Caki2 (cell line): ENCODE measurements around the gene KLLN. TPM values are rescaled to one million over a fixed set of nuclear protein-coding genes. Genes with fewer than 3 reads are reported as not detected.

Experiments
- DNase-seq: peaks from one replicate; pipeline ENCODE4 v3.0.0-alpha.2; 2015; ENCODE audit warnings: low read depth
- in situ Hi-C: cut with HindIII; loops from 2 replicates; pipeline ENCODE4 v1.10.0; 2016; ENCODE audit warnings: low sequenced_read_pairs, low pct_unique_long_range_greater_than_20kb, mixed read lengths
- total RNA-seq: library from RNA; depleted of rRNA; stranded (reverse); fragments of >200 nt; shearing (Covaris generic); gene quantifications from 2 replicates; pipeline ENCODE4 v1.2.3, GENCODE V29; 2014; ENCODE audit warnings: low replicate concordance; rRNA removed

Gene KLLN
- total RNA-seq, 1 experiment from 2014 or later: 0.54 TPM

GRCh38 chr10:87818505-87819288 lies 44.6 kb downstream of the KLLN start:
- in situ Hi-C loops: loop anchor here (10.0 kb wide), 1 partner anchor 84 kb away; no protein-coding TSS in a partner anchor
- peak; percentile 43 for DNase-seq

DNA sequence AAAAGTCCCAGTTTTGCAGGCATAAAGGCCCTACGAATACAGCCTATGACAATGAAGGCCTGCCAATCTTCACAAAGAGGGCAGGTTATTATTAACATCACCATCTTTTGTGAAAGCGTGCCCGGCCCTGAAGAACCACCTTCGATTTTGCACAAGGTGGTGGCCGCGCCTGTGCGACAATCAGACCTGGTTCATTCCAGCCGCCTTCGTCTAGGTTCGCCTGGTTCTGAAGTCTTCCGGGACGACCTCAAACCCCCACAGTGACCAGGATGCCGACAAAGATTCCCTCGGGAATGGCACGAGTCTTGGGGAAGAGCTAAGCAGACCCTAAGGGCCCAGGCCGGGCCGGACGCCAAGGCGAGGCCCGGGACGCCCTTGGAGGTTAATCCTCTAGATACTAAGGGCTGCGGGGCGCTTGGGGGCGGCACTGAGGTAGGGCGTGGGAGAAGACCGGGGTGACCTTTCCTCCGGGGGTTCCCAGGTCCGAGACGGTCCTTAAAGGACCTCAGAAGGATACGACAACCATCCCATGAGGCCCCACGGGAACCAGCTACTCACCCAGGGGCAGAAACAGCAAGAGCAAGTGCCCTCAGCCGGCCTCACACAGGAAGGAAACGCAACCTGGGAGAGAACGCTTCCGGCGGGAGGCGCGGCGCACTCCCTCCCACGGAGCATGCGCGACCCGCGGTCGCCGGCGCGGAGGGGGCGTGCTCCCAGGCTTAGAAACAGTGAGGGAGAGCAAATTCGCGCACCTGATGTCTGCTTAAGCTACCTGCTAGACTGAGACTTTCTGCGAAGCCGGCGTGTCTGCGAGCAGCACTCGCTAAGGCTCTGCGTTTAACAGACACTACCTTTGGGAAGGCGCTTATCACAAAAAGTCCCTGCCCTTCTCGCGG lies 45.5 kb downstream of the KLLN start, which contains the start of gene ATAD1:
Gene ATAD1, minus strand, starts transcription at position 618 of the 896 bp plus-strand sequence. CDS start 3,627 bp downstream, outside the sequence.
- DNase-seq: peak; percentile 92
- in situ Hi-C loops: loop anchor here (10.0 kb wide), 1 partner anchor 83 kb away; no protein-coding TSS in a partner anchor

GRCh38 chr10:87816898-87817608 lies 46.3 kb downstream of the KLLN start:
- DNase-seq: no peak
- in situ Hi-C loops: loop anchor here (10.0 kb wide), 1 partner anchor 82 kb away; no protein-coding TSS in a partner anchor

DNA sequence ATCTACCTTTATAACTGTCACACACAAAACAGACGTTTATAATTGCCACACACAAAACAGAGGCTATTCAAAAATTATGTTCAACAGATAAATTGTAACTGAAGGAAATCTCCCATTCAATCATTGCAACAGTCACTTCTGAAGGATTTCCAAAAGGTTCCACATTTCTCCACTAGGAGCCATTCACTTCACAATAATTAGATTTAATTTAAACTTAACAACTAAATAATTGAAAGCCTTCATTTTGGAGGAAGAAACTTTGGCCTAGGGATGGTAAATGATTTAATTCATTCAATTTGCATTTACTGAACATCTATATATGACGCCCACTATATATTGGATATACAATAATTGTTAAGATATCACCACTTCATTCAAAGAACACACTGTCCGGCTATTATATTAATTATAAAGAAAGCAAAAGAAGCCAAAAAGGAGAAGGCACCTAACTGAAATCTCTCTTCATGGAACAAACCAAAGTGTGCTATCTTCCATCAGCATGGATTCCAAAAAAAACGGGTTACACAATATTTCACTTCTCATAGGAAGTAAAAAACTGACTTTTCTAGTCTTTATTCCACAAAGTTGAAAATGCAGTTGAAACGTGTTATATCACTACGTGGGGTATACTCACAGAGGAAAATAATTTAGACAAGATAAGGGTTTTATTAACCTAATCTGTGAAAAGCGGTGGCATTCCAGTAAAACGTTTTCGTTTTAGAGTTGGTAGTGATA lies 47.0 kb downstream of the KLLN start:
- in situ Hi-C loops: loop anchor here (10.0 kb wide), 1 partner anchor 82 kb away; no protein-coding TSS in a partner anchor
- DNase-seq: no peak

Other genes with a start within 250 kb of the KLLN start
- gene PAPSS2, start 203.7 kb downstream of the KLLN start, total RNA-seq: 77.9 and 83.8 TPM in 2 replicates
- 22.6 and 37.7 TPM in 2 replicates for gene ATAD1, start 45.3 kb downstream of the KLLN start, total RNA-seq
- 26.4 and 45.6 TPM in 2 replicates for gene PTEN, start 92 bp upstream of the KLLN start, total RNA-seq